ENCODE measurements around the gene MBTPS1. TPM values are rescaled to one million over a fixed set of nuclear protein-coding genes. Genes with fewer than 3 reads are reported as not detected.

The MBTPS1 gene
- total RNA-seq, 2 experiments from 2014 or later = 37.5 to 37.6 TPM

DNA sequence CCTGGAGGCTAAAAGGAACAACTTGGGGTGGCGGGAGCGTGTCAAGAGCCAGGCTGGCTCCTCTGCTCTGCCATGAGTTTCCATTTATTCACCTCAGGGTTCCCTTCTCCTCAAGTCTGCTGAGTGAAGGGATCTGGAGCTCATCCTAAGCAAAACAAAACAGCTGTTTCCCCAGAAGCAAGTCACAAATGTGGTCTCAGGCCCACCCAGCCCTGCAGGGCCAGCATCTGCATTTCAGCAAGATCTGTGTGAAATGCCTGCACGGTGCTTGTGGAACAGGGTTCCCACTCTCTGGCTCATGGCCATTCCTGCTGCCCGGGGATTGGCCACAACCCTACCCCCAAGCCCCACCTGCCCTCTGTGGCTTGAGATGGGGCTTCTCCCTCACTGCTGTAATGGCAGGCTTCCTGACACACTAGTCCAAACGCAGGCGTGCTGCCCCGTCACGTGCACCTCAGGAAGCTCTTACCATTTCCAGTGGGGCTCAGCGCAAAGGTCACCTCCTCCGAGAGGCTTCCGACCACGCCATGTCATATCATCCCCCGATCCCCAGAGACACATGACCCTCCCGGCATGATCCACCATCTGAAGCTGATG is 76.4 kb downstream of the MBTPS1 start:
- ChIA-PET POLR2A (no interaction called here), CTCF (interaction anchor here (1.1 to 1.3 kb wide), 2 partner anchors 84 to 86 kb away, joined by 3 to 4 read pairs; no protein-coding TSS in a partner anchor)
- no peak overlapping the region for H3K27ac Mint-ChIP-seq
- H3K9me3 Mint-ChIP-seq = peaks cover 9% of the 10 kb centered on the region
- peaks cover 12% of the 10 kb centered on the region for H3K27me3 Mint-ChIP-seq
- DNase-seq = no peak
- peaks cover 11% of the 10 kb centered on the region for H3K4me1 Mint-ChIP-seq (ENCODE audit: low read depth)
- H3K4me3 Mint-ChIP-seq = no peak overlapping the region
- intact Hi-C loops (cut with micrococcal nuclease) = no loop called here
- H3K36me3 Mint-ChIP-seq = no peaks in the 10 kb centered on the region

DNA sequence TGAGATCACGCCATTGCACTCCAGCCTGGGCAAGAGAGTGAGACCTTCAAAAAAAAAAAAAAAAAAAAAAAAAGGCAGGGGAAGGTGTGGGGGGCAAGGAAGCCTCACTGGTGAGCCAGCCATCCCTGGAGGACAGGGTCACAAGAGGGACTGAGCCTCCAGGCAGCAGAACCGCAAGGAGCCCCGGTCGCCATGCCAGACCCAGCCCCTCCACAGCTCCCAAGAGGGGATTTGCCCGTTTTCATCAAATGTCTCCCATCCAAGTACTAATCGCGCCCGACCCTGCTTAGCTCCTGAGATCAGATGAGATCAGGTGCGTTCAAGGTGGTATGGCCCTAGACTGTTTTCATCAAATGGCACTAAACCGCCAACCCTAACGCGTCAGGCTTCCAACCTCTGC is 77.0 kb downstream of the MBTPS1 start:
- intact Hi-C loops (cut with micrococcal nuclease) = no loop called here
- POLR2A ChIA-PET = no interaction called here
- DNase-seq = no peak
- no peak overlapping the region for H3K4me3 Mint-ChIP-seq
- peaks cover 11% of the 10 kb centered on the region for H3K4me1 Mint-ChIP-seq (ENCODE audit: low read depth)
- CTCF ChIA-PET = no interaction called here
- no peaks in the 10 kb centered on the region for H3K36me3 Mint-ChIP-seq
- H3K9me3 Mint-ChIP-seq = peaks cover 9% of the 10 kb centered on the region
- H3K27me3 Mint-ChIP-seq = peaks cover 12% of the 10 kb centered on the region
- no peak overlapping the region for H3K27ac Mint-ChIP-seq

DNA sequence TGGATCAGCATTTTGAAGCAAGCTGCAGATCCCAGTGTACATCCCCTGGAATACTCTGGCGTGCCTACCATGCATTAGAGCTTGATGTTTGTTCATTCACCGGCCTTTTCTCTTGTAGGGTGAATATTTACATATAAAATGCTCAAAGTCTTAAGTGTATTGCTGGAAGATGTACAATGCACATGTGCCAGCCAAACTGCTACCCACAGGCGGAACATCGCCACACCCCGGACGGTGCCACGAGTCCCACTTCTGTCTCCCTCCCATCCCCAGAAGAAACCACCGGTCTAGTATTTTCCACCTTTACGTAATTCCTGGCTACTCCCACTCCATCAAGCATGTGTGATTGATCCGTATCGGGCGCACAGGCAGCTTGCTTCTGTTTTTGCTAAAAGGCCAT is 78.3 kb downstream of the MBTPS1 start:
- DNase-seq = no peak
- Mint-ChIP-seq H3K27ac (no peak overlapping the region), H3K27me3 (peaks cover 2% of the 10 kb centered on the region), H3K9me3 (peaks cover 9% of the 10 kb centered on the region), H3K4me3 (no peak overlapping the region), H3K4me1 (ENCODE audit: low read depth) (peaks cover 2% of the 10 kb centered on the region), H3K36me3 (no peaks in the 10 kb centered on the region)
- ChIA-PET POLR2A (no interaction called here), CTCF (no interaction called here)
- intact Hi-C loops (cut with micrococcal nuclease) = no loop called here

DNA sequence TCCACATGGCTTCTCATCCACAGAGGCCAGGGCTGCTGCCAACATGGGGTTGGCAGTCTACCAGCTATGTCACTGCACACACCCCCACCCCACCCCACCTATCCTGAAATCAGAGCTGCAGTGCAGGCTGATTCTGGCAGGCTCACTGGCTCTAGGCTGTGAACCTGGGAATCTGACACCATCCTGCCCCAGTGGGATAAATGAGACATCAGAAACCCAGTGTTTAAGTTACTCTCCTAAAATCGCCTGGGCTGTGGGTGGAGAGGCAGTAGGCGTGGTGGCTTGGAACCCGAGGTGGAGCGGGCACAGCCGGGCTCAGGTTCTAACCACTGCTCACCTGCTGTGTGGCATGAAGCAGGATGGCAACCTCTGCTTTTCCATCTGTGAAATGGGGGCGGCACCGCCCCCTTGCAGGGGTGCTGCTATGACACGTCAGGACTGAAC is 79.7 kb downstream of the MBTPS1 start:
- Mint-ChIP-seq H3K36me3 (no peaks in the 10 kb centered on the region), H3K4me1 (ENCODE audit: low read depth) (no peaks in the 10 kb centered on the region), H3K27me3 (peaks cover 3% of the 10 kb centered on the region), H3K9me3 (peaks cover 9% of the 10 kb centered on the region), H3K27ac (no peak overlapping the region), H3K4me3 (no peak overlapping the region)
- ChIA-PET CTCF (no interaction called here), POLR2A (no interaction called here)
- intact Hi-C loops (cut with micrococcal nuclease) = no loop called here
- no peak for DNase-seq

DNA sequence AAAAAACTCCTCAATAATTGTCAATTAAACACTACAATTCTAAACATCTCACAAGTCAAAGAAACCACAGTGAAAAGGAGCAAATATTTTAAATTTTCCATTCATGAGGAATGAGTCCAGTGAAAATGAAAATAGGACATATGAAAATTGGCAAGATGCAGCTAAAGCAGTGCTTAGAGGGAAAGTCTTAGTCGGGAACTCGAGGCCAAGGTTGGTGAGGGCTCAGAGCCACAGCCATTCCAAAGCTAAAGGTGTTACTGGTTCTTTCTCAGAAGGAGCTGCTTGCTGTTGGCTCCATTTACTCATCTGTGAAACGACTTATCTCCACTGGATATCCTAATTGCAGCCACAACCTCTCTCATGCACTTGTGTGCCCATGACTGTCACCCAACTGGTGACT is 80.6 kb downstream of the MBTPS1 start:
- DNase-seq = no peak
- Mint-ChIP-seq H3K4me1 (ENCODE audit: low read depth) (no peaks in the 10 kb centered on the region), H3K36me3 (no peaks in the 10 kb centered on the region), H3K9me3 (peaks cover 9% of the 10 kb centered on the region), H3K27ac (no peak overlapping the region), H3K4me3 (no peak overlapping the region), H3K27me3 (peaks cover 3% of the 10 kb centered on the region)
- intact Hi-C loops (cut with micrococcal nuclease) = no loop called here
- CTCF ChIA-PET = no interaction called here
- POLR2A ChIA-PET = no interaction called here

DNA sequence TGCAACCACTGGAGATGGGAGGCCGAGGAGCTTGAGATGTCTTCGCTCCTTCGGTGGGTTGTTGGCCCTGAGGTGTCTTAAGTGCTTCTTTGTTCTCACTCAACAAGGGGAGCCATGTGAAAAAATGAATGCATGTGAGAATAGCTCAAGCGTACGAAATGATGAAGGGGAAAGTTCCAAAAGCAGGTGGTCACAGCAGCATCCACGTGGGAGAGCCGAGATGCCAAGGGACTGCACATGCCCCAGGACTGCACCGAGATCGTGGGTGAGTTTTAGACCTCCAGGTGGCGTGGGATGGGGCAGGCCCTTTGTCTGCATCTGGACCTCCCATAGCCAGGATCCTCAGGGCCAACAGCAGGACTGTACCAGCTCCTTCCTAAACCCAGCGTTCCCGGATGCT is 82.2 kb downstream of the MBTPS1 start:
- Mint-ChIP-seq H3K27me3 (peaks cover 8% of the 10 kb centered on the region), H3K4me3 (no peak overlapping the region), H3K36me3 (no peaks in the 10 kb centered on the region), H3K4me1 (ENCODE audit: low read depth) (peaks cover 6% of the 10 kb centered on the region), H3K9me3 (peaks cover 9% of the 10 kb centered on the region), H3K27ac (no peak overlapping the region)
- POLR2A ChIA-PET = no interaction called here
- CTCF ChIA-PET = no interaction called here
- intact Hi-C loops (cut with micrococcal nuclease) = no loop called here
- no peak for DNase-seq

DNA sequence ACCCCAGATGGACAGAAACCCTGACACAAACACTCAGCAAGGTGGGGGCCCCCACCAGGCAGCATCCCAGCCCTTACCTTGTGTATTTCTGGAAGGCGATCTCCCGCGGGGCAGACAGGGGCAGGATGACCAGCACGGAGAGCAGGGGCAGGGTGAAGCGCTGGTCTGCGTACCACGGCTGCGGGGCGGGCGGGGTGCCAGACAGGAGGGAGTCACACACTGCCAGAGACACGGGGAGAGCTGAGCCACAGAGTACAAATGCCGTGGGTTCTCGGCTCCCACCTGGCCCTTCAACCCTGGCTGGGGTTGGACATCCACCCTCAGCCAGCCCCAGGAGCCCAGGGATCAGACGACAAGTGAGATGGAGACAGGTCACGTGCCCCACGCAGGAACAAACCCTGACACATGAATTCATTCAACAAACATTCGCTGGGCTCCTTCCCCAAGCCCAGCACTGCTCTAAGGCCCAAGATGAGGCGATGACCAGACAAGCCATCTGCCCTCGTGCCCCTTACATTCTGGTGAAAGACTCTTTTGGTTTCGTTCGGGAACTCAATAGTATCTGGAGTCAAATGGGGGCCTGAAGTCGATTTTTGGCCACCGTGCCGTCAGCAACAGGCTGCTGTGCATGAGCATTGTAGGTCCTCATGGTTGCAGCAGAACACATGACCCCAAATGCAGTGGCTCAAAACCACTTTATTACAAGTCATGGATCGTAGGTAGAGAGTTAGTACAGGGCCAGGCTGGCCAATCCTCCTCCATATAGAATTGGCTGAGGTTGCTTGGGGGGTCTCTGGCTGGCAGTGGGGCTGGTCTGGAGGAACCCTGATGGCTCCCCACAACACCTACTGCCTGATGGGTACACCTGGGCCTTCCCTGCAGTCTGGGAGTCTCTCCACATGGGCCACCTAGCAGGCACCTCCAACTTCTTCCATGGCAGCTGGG is 83.2 kb downstream of the MBTPS1 start:
- peaks cover 9% of the 10 kb centered on the region for H3K9me3 Mint-ChIP-seq
- H3K27ac Mint-ChIP-seq = no peak overlapping the region
- POLR2A ChIA-PET = no interaction called here
- no peak for DNase-seq
- H3K27me3 Mint-ChIP-seq = peaks cover 8% of the 10 kb centered on the region
- CTCF ChIA-PET = no interaction called here
- intact Hi-C loops (cut with micrococcal nuclease) = no loop called here
- peaks cover 9% of the 10 kb centered on the region for H3K4me1 Mint-ChIP-seq (ENCODE audit: low read depth)
- H3K4me3 Mint-ChIP-seq = no peak overlapping the region
- no peaks in the 10 kb centered on the region for H3K36me3 Mint-ChIP-seq

DNA sequence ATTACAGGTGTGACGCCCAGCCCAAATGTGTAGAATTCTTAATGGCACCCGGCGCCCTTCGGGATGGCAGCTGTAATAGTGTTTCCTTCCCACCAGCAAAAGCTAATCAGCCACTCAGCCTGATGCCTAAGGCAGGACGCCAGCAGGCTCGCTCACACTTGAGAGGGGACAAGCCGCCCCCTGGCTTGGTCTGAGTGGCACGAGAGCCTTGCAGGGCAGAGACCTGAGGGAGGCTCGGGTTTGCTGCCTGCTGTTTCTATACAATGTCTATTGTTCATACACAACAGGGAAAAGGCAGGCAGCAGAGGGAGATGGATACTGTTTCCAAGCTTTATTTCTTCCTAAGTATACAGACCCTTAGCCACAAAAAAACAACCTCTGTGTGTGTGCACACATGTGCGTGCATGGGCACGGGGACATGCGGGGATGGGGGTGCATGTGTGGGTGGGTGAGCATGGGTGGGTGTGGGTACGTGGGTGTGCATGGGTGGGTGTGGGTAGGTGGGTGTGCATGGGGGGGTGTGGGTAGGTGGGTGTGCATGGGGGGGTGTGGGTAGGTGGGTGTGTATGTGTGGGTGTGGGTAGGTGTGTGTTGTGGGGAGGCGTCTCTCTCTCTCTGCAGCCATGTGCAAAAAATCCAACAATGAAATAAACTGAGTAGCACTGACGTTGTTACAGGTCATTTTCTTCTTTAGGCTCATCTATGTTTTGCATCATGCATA is 84.1 kb downstream of the MBTPS1 start:
- peaks cover 9% of the 10 kb centered on the region for H3K9me3 Mint-ChIP-seq
- no peak overlapping the region for H3K27ac Mint-ChIP-seq
- H3K27me3 Mint-ChIP-seq = peaks cover 12% of the 10 kb centered on the region
- no peaks in the 10 kb centered on the region for H3K36me3 Mint-ChIP-seq
- no peak overlapping the region for H3K4me3 Mint-ChIP-seq
- no peak for DNase-seq
- intact Hi-C loops (cut with micrococcal nuclease) = no loop called here
- CTCF ChIA-PET = no interaction called here
- peaks cover 9% of the 10 kb centered on the region for H3K4me1 Mint-ChIP-seq (ENCODE audit: low read depth)
- POLR2A ChIA-PET = no interaction called here

DNA sequence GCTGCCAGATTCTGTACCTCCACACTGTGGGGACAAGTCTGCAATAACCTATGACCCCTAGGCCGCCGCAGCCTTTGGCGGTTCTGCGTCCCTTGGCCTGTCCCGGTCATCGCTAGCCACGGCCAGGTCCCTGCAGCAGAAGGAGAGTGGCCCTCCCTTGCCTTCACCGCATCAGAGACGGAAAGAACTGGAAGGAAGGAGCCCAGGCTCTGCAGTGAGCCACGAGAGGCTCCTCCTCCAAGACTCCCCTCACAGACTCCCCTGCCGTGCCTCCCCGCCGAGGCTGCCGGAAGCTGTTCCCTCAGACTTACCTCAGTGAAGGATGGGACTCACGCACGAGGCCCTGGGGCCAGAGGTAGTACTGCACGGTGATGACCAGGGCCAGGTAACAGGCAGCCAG is 85.2 kb downstream of the MBTPS1 start:
- no peak for DNase-seq
- intact Hi-C loops (cut with micrococcal nuclease) = no loop called here
- Mint-ChIP-seq H3K4me3 (no peak overlapping the region), H3K27ac (no peak overlapping the region), H3K27me3 (peaks cover 13% of the 10 kb centered on the region), H3K4me1 (ENCODE audit: low read depth) (peaks cover 9% of the 10 kb centered on the region), H3K36me3 (no peaks in the 10 kb centered on the region), H3K9me3 (peaks cover 9% of the 10 kb centered on the region)
- POLR2A ChIA-PET = no interaction called here
- CTCF ChIA-PET = no interaction called here

DNA sequence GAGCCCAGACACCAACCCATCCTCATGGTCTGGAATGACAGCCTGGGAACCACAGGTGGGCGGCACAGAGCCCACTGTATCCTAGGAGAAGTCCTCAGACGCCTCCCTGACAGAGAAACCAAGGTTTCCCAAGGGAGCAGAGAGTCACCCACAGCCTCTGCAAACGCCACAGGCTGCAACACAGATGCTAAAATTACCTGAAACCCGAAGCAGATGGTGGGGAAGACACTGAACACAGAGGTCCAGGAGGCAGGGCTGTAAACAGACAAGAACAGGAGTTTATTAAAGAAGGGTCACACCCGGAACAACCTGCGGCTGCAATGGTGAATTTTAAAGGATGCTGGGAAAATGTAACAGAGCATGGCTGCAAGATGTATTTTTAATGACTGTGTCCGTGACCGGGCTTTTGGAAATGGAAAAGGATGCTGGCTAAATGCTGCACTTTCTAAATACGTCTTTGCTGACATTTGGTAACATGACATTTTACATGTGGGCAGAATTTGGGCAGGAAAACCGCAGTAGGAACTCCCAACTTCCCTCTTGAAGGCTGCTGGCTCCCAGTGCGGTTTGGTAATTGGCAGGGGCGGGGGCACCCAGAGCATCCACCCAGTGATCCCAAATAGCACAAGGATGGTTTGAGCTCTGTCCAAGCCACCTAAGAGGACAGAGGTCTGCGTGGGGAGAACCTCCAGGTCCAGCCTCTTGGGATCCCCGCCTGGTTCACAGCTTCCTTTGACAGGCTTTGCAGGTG is 87.3 kb downstream of the MBTPS1 start:
- ChIA-PET CTCF (interaction anchor here (0.5 kb wide), 1 partner anchor 1790 kb away, joined by 3 read pairs; no protein-coding TSS in a partner anchor), POLR2A (no interaction called here)
- Mint-ChIP-seq H3K27me3 (peaks cover 13% of the 10 kb centered on the region), H3K27ac (no peak overlapping the region), H3K36me3 (no peaks in the 10 kb centered on the region), H3K9me3 (no peaks in the 10 kb centered on the region), H3K4me3 (no peak overlapping the region), H3K4me1 (ENCODE audit: low read depth) (peaks cover 9% of the 10 kb centered on the region)
- intact Hi-C loops (cut with micrococcal nuclease) = no loop called here
- DNase-seq = no peak

DNA sequence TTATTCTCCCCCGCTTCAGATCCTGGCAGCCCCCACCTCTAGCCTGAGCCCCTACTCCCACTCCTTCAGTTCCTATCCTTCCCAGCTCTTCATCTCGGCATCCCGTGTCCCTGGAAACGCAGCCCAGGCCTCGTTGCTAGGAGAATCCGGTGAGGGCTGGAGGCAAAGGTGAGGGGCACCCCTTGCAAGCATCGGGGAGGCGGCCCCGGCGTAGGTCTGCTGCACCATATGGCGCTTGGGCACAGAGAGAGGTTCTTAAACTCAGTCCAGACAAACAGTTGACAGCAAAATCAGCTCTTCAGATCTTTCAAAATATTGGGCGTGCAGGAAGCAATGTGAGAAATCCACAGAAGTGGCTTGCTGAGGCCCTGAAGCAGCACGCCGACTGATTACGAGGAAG is 89.1 kb downstream of the MBTPS1 start:
- CTCF ChIA-PET = no interaction called here

DNA sequence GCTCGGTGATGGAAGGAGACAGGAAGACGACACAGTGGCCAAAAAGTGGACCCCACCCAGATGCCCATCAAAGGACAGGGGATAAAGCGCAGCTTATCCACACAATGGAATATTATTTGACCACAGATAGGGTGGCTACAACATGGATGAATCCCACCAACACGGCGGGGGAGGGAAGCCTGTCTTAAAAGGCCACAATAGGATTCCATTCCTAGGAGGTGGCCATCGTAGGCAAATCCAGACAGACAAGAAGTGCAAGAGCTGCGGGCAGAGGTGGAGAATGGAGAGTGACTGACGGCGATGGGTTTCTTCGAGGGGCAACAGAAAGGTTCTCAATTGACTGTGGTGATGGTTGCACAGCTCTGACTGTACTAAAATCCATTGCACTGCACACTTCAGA is 90.1 kb downstream of the MBTPS1 start:
- H3K9me3 Mint-ChIP-seq = peaks cover 4% of the 10 kb centered on the region
- no peak overlapping the region for H3K27ac Mint-ChIP-seq
- no peaks in the 10 kb centered on the region for H3K36me3 Mint-ChIP-seq
- no peak for DNase-seq
- POLR2A ChIA-PET = no interaction called here
- no peak overlapping the region for H3K4me3 Mint-ChIP-seq
- intact Hi-C loops (cut with micrococcal nuclease) = no loop called here
- peaks cover 14% of the 10 kb centered on the region for H3K27me3 Mint-ChIP-seq
- CTCF ChIA-PET = no interaction called here
- H3K4me1 Mint-ChIP-seq (ENCODE audit: low read depth) = peaks cover 9% of the 10 kb centered on the region

More for the DNA sequence above, 89.1 kb downstream of the MBTPS1 start:
- DNase-seq = no peak
- Mint-ChIP-seq H3K36me3 (no peaks in the 10 kb centered on the region), H3K9me3 (no peaks in the 10 kb centered on the region), H3K27me3 (peaks cover 15% of the 10 kb centered on the region), H3K4me1 (ENCODE audit: low read depth) (peaks cover 9% of the 10 kb centered on the region), H3K4me3 (no peak overlapping the region), H3K27ac (no peak overlapping the region)
- POLR2A ChIA-PET = no interaction called here
- intact Hi-C loops (cut with micrococcal nuclease) = no loop called here
